ENCODE results near the gene PLEK2. TPM values are rescaled to one million over a fixed set of nuclear protein-coding genes. Genes with fewer than 3 reads are reported as not detected.
A peak's percentile ranks its signal among the peaks of the same experiment; 100 is the strongest.

The PLEK2 gene
- total RNA-seq, 1 donor from 2014 or later: 0.47 TPM

DNA sequence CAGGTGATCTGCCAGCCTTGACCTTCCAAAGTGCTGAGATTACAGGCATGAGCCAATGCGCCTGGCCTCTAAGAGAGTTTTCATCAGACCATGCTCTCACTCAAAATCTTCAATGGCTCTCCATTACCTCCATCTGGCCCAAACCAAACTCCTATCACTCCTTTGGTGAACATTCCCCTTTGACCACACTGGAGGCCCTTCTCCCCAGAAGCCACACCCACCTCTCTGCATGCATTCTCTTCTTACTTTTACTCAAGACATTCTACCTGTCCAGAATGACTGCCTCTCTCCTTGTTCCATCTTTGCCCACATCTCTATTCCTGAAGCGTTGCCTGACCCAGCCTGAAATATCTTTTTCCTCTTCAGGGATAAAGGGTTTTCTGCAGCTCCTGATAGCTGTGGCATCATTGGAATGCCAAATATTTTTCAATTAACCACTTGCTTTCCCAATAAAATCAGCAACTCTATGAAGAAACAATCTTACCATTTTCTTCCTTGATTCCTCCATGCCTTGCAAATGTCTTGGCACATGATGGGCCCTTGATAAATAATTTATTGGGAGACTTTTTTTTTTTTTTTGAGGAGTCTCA is 15.5 kb downstream of the PLEK2 start:
- no peak for DNase-seq

DNA sequence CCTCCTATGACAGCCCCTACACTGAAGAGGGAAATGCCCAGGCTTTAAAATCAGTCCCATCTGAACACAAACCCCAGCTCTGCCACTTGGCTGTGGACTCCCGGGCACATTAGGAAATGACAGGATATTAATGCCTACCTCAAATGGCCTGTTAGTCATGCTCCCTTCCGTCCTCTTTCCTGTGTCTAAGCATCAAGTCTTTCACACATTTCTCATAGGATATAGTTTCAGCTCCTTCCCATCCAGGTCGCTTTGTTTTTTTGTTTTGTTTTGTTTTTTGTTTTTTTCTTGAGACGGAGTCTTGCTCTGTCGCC is 16.1 kb downstream of the PLEK2 start:
- DNase-seq: no peak

DNA sequence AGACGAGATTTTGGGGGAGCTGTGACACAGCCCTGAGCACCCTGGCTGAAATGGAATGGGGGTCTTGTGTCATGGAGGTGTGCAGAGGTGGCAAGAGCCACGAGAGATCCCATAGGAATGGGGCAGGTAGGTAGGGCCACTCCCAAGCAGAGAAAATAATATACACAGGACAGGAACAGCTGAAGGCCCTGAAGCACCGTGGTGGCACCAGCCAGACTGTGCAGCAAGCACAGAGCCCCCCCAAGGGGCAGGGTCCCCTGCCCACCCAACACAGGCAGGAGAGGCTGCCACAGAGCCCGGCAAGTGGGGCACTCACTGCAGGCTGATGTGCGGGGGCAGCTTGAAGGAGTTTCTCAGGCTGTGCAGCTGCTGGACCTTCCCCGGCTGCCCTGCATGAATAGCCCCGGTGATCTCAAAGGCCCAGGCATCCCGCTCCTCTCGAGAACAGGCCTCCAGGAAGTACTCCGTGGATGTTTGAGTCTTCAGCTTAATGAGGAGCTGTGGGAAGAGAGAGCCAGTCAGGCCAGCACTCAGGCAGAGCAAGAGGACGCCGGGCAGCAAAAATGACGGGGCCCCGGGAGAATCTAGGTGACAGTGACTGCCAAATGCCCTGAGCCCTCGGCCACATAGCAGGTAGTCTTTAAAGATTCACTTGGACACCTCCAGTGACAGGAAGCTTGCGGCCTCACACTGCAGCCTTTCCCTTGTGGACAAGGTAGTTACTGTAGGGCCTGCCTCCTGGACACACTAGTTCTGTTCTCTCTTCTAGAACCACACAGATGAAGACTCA is 16.7 kb downstream of the PLEK2 start:
- no peak for DNase-seq

- DNase-seq: no peak
These were observed 18.3 kb downstream of the PLEK2 start for GRCh38 chr14:67393689-67394088.

DNA sequence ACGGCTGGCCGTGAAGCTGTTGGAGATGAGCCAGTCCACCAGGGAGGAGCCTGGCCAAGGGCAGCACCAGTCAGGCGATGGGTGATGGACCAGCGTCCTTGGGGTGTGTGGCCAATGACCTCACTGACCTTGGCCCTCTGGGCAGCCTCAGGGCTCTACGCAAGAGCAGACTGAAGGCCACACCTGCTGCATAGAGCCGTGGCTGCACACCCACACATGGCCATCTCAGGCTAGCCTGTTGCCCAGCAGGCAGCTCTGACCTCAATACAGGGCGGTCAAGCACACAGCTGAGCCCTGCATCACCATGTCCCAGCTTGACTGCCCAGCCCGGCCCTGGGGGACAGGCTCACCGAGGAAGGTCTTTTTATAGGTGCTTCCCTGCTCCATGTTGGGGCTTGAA is 19.2 kb downstream of the PLEK2 start:
- DNase-seq: no peak

GRCh38 chr14:67392123-67392522 is 19.8 kb downstream of the PLEK2 start:
- DNase-seq: no peak

DNA sequence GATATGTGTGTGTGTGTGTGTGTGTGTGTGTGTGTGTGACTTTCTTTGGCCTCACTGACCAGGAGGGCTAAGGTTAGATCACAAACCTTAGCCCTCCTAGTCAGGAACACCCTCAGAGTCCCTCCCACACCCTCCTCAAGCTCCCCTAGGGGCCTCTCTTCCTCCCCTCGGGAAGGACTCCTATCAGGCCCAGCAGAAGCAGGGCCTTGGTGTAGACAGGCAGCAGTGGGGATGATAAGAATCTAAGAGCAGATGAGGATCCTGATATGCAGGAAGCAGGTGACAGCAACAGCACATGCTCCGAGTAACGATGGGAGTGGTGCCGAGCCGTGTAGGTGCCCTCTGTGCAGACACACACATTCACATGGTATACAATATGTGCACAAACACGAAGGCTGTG is 20.7 kb downstream of the PLEK2 start:
- DNase-seq: no peak

DNA sequence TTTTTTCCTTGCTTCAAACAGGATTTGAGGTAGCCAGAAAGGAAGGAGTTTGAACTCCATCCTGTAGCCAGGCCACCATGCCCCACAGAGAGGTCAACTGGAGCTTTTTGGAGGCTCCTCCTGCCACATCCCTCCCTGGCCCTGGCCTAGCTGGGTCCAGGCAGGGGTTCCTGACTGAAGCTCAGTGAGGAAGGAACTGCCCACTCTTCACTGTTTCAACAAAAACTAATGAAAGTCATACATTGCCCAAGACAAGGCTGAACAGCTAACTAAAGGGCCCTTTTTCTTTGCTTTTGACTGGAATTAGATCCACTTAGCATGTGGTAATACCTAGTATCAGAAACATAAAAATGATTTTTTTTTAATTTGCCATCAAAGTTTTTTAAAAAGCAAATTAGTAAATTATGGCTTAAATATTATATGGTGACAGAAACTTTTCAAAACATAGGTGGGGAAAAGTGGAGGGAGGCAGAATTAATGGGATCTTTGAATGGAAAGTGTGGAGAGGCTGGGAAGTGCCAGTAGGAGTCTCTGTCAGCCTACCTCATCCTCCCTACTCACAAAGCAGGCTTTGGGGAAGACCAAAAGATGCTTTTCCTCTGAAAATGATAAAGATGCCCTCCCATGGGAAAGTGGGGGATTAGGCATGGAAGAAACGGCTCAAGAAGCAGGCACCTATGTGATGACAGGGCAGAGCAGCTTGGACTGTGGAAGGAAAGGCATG is 22.0 kb downstream of the PLEK2 start:
- DNase-seq: no peak

- no peak for DNase-seq
These were observed 22.7 kb downstream of the PLEK2 start for GRCh38 chr14:67389275-67389674.

- DNase-seq: no peak
These were observed 24.8 kb downstream of the PLEK2 start for GRCh38 chr14:67387195-67387594.

GRCh38 chr14:67385618-67386017 is 26.3 kb downstream of the PLEK2 start:
- no peak for DNase-seq

- no peak for DNase-seq
These were observed 26.8 kb downstream of the PLEK2 start for GRCh38 chr14:67385120-67385519.

DNA sequence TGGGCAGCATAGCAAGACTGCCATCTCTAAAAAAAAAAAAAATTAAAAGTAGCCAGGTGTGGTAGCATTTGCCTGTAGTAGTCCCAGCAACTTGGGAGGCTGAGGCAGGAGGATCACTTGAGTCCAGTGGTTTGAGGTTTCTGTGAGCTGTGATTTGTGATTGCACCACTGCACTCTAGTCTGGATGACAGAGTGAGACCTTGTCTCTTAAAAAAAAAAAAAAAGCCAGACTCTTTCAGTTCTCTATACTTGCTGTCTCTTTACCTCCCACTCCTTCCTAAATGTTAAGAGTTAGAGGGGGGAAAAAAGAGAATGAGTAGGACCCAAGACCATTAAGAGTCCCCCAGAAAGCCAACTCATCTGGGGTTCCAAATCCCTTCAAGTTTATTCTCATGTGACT is 34.0 kb downstream of the PLEK2 start:
- no peak for DNase-seq

DNA sequence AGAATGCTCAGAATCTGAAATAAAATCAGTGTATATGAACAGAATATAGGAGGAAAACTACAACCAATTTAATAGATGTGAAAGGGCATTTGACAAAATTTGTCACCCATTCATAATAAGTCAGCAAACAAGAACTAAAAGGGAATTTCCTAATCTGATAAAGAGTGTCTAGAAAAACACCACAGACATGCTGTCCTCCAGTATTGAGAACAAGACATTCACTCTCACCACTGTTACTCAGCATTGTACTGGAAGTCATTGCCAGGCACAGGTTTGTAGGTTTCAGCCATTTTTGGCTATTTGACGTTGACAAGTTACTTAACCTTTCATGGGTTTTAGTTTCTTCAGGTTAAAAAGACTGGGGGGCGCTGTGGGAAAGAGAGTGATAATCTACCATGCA is 38.6 kb downstream of the PLEK2 start:
- no peak for DNase-seq

DNA sequence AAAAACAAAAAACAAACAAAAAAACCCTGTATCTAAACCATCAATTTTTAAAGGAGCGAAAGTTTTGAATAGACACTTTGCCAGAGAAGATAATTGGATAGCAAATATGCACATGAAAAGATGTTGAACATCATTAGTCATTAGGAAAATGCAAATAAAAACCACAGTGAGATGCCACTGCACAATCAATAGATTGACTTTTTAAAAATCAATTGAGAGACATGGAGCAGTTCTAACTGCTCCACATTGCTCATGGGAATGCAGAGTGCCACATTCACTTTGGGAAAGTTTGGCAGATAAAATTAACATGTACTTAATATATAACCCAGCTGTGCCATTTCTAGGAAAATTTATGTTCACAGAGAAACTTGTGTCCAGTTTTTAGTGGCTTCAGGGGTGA is 39.1 kb downstream of the PLEK2 start:
- no peak for DNase-seq

DNA sequence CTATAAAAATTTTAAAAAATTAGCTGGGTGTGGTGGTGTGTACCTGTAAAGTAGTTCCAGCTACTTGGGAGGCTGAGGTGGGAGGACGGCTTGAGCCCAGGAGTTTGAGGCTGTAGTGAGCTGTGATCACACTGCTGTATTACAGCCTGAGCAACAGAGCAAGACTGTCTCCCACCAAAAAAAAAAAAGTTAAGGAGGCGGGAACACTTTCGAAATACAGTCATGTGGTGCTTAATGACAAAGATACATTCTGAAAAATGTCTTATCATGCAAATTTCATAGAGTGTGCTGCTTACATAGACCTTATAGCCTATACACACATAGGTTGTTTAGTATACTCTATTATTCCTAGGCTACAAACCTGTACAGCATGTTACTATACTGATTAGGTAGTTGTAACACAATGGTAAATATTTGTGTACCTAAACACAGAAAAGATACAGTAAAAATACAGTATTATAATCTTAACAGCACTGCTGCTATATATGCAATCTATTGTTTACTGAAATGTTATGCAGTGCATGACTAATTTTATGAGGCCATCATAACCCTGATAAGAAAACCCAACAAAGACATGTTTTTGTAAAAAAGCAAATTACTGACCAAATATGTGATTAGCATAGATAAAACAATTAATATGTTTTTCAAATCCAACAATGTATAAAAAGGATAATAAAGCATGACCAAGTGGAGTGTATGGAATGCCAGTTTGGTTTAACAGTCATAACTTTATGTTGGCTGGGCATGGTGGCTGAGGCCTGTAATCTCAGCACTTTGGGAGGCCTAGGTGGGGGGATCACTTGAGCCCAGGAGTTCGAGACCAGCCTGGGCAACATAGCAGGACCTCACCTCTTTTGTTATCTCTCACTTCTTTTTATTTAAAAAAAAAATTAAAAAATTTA is 40.5 kb downstream of the PLEK2 start:
- DNase-seq: no peak

- DNase-seq: no peak
These were observed 41.1 kb downstream of the PLEK2 start for GRCh38 chr14:67370830-67371229.

GRCh38 chr14:67365476-67365875 is 46.5 kb downstream of the PLEK2 start:
- no peak for DNase-seq

GRCh38 chr14:67360470-67361206 is 51.3 kb downstream of the PLEK2 start:
- no peak for DNase-seq

- DNase-seq: peak; percentile 99
These were observed 52.0 kb downstream of the PLEK2 start, which contains the start of the genes ATP6V1D and EIF2S1 for GRCh38 chr14:67359775-67360469. Gene ATP6V1D, minus strand, starts transcription at chr14:67359804. Its CDS starts 106 bp downstream, at chr14:67359698. Gene EIF2S1, plus strand, starts transcription at chr14:67360328. Its CDS starts 4,440 bp downstream, at chr14:67364768.

All from occipital lobe (tissue), 2 donors.